Dendritic cell treated with granulocyte-macrophage colony-stimulating factor and Interleukin-4, amounts not matched to agents 40 ng/mL and 50 ng/mL, for 4 days (primary cell): ENCODE data around the gene SH3PXD2A.
"Not testable (repeated sequence)": the region's sequence is repeated elsewhere in the genome, so short reads cannot be mapped to it uniquely, and the experiment has no call there.

Experiments used
- H3K27ac Mint-ChIP-seq: one replicate; pipeline ENCODE4 v1.8.0; 2022; ENCODE audit warnings: mild to moderate bottlenecking, mixed read lengths
- H3K27me3 Mint-ChIP-seq: one replicate; pipeline ENCODE4 v1.8.0; 2022; ENCODE audit warnings: mild to moderate bottlenecking, mixed read lengths
- H3K36me3 Mint-ChIP-seq: one replicate; pipeline ENCODE4 v1.8.0; 2022; ENCODE audit warnings: low read depth, mixed read lengths
- H3K4me1 Mint-ChIP-seq: one replicate; pipeline ENCODE4 v1.8.0; 2022; ENCODE audit warnings: low read depth, mixed read lengths
- H3K4me3 Mint-ChIP-seq: one replicate; pipeline ENCODE4 v1.8.0; 2022; ENCODE audit warnings: mild to moderate bottlenecking, moderate library complexity, mixed read lengths
- H3K9me3 Mint-ChIP-seq: one replicate; pipeline ENCODE4 v1.8.0; 2022; ENCODE audit warnings: mixed read lengths
- intact Hi-C: fragments of 100-400 bp; cut with micrococcal nuclease; formaldehyde crosslinking; loops from one replicate; pipeline ENCODE4 v1.15.0; 2022

The SH3PXD2A gene

GRCh38 chr10:103784723-103785418 is 70.5 kb downstream of the SH3PXD2A start:
- intact Hi-C loops: no loop called here
- peaks cover 23% of the 10 kb centered on the region for H3K27me3 Mint-ChIP-seq
- H3K4me3 Mint-ChIP-seq: no peak overlapping the region
- H3K9me3 Mint-ChIP-seq: no peaks in the 10 kb centered on the region
- peaks cover 10% of the 10 kb centered on the region for H3K4me1 Mint-ChIP-seq
- H3K27ac Mint-ChIP-seq: no peak overlapping the region
- H3K36me3 Mint-ChIP-seq: no peaks in the 10 kb centered on the region

- no peak overlapping the region for H3K27ac Mint-ChIP-seq
- H3K27me3 Mint-ChIP-seq: peaks cover 30% of the 10 kb centered on the region
- intact Hi-C loops: no loop called here
- H3K4me3 Mint-ChIP-seq: no peak overlapping the region
- H3K9me3 Mint-ChIP-seq: no peaks in the 10 kb centered on the region
- no peaks in the 10 kb centered on the region for H3K36me3 Mint-ChIP-seq
- peaks cover 13% of the 10 kb centered on the region for H3K4me1 Mint-ChIP-seq
Observed at GRCh38 chr10:103784089-103784488, 71.3 kb downstream of the SH3PXD2A start.

DNA sequence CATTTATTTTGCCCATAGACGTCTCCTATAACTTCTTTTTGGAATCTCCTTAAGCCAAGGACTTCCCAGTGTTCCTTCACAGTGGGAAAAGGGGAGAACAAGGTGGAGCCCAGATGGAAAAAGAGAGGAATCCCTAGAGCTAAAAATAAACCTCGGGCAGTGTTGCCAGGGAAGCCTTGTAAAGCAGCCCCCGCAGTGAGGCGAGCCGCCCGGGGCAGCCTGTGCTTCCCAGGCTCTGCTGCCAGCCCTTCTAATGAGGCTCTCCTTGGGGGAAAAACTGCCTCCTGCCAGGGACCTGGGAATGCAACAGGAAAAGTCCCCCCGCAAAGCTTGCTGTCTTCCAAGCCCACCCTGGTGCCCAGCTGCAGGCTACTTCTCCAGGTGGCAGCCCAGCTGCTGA is 71.7 kb downstream of the SH3PXD2A start:
- Mint-ChIP-seq H3K4me3 (no peak overlapping the region), H3K9me3 (no peaks in the 10 kb centered on the region), H3K27ac (no peak overlapping the region), H3K27me3 (peaks cover 34% of the 10 kb centered on the region), H3K36me3 (no peaks in the 10 kb centered on the region), H3K4me1 (peaks cover 13% of the 10 kb centered on the region)
- intact Hi-C loops: no loop called here

DNA sequence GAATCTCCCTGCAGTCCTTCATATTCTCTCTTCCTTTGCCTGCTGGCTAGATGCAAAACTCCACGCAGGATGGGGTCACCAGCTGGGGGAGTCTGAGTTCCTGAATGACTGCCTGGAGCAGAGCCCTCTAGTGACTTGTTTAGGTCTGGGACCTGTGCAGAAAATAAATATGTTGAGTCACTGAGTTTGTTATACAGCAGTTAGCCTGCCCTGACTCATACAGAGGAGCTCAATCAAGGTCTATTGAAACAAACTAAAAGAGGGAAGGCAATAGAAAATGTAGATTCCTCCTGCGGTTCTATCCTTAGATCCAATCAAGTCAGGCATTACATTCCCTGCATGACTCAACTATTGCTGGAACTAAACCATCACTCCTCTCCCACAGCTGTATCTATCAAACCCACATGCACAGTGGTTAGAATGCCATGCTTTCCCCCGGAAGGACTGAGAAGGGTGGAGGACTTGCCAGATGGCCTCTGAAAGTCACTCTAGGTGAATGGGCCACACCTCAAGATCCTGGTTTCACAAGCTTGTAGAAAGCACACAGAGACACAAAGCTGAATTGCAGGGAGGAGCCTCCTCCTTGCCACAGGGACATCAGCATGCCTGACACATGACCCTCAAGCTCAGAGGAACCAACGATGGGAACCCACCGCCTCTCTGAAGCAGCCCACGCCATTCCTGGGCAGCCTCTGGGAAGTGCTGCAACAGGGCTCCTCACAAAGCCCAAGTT is 73.9 kb downstream of the SH3PXD2A start:
- H3K36me3 Mint-ChIP-seq: no peaks in the 10 kb centered on the region
- no peak overlapping the region for H3K27ac Mint-ChIP-seq
- no peaks in the 10 kb centered on the region for H3K9me3 Mint-ChIP-seq
- peaks cover 43% of the 10 kb centered on the region for H3K27me3 Mint-ChIP-seq
- intact Hi-C loops: no loop called here
- no peak overlapping the region for H3K4me3 Mint-ChIP-seq
- peaks cover 13% of the 10 kb centered on the region for H3K4me1 Mint-ChIP-seq

- Mint-ChIP-seq H3K4me1 (peaks cover 13% of the 10 kb centered on the region), H3K4me3 (no peak overlapping the region), H3K36me3 (no peaks in the 10 kb centered on the region), H3K27ac (no peak overlapping the region), H3K27me3 (peaks cover 40% of the 10 kb centered on the region), H3K9me3 (no peaks in the 10 kb centered on the region)
- intact Hi-C loops: no loop called here
Observed at GRCh38 chr10:103780242-103781149, 74.9 kb downstream of the SH3PXD2A start.

- H3K9me3 Mint-ChIP-seq: no peaks in the 10 kb centered on the region
- no peaks in the 10 kb centered on the region for H3K36me3 Mint-ChIP-seq
- H3K27me3 Mint-ChIP-seq: peaks cover 38% of the 10 kb centered on the region
- H3K4me1 Mint-ChIP-seq: peaks cover 8% of the 10 kb centered on the region
- H3K27ac Mint-ChIP-seq: no peak overlapping the region
- intact Hi-C loops: no loop called here
- no peak overlapping the region for H3K4me3 Mint-ChIP-seq
Observed at GRCh38 chr10:103778358-103779139, 76.8 kb downstream of the SH3PXD2A start.

GRCh38 chr10:103776878-103777591 is 78.3 kb downstream of the SH3PXD2A start:
- no peaks in the 10 kb centered on the region for H3K36me3 Mint-ChIP-seq
- no peaks in the 10 kb centered on the region for H3K9me3 Mint-ChIP-seq
- intact Hi-C loops: no loop called here
- no peak overlapping the region for H3K27ac Mint-ChIP-seq
- H3K4me1 Mint-ChIP-seq: peaks cover 17% of the 10 kb centered on the region
- H3K4me3 Mint-ChIP-seq: no peak overlapping the region
- peaks cover 43% of the 10 kb centered on the region for H3K27me3 Mint-ChIP-seq

GRCh38 chr10:103775776-103776175 is 79.6 kb downstream of the SH3PXD2A start:
- Mint-ChIP-seq H3K27me3 (peaks cover 47% of the 10 kb centered on the region), H3K36me3 (no peaks in the 10 kb centered on the region), H3K27ac (no peak overlapping the region), H3K4me3 (no peak overlapping the region), H3K4me1 (peaks cover 22% of the 10 kb centered on the region), H3K9me3 (no peaks in the 10 kb centered on the region)
- intact Hi-C loops: no loop called here

DNA sequence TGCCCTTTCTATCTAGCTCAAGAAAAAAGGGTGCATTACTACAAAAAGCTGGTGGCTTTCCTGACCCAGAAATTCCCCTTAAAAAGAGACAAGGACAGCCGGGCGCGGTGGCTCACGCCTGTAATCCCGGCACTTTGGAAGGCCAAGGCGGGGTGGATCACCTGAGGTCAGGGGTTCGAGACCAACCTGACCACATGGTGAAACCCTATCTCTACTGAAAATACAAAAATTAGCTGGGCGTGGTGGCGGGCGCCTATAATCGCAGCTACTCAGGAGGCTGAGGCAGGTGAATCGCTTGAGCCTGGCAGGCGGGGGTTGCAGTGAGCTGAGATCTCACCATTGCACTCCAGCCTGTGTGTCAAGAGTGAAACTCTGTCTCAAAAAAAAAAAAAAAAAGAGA is 82.5 kb downstream of the SH3PXD2A start:
- H3K9me3 Mint-ChIP-seq, H3K36me3 Mint-ChIP-seq, intact Hi-C loops: not testable (repeated sequence)
- Mint-ChIP-seq H3K27ac (peak overlapping the region; percentile 67), H3K4me3 (peak overlapping the region; percentile 85), H3K4me1 (peaks cover 32% of the 10 kb centered on the region), H3K27me3 (peaks cover 26% of the 10 kb centered on the region)

GRCh38 chr10:103772096-103772845 is 83.1 kb downstream of the SH3PXD2A start:
- Mint-ChIP-seq H3K4me3 (peak overlapping the region; percentile 85), H3K9me3 (no peaks in the 10 kb centered on the region), H3K27me3 (peaks cover 26% of the 10 kb centered on the region), H3K4me1 (peaks cover 33% of the 10 kb centered on the region), H3K36me3 (no peaks in the 10 kb centered on the region), H3K27ac (peak overlapping the region; percentile 67)
- intact Hi-C loops: no loop called here

- peaks cover 22% of the 10 kb centered on the region for H3K27me3 Mint-ChIP-seq
- H3K36me3 Mint-ChIP-seq: no peaks in the 10 kb centered on the region
- no peak overlapping the region for H3K4me3 Mint-ChIP-seq
- H3K27ac Mint-ChIP-seq: no peak overlapping the region
- intact Hi-C loops: no loop called here
- no peaks in the 10 kb centered on the region for H3K9me3 Mint-ChIP-seq
- H3K4me1 Mint-ChIP-seq: peaks cover 42% of the 10 kb centered on the region
Observed at GRCh38 chr10:103770139-103770538, 85.2 kb downstream of the SH3PXD2A start.

- no peak overlapping the region for H3K4me3 Mint-ChIP-seq
- no peaks in the 10 kb centered on the region for H3K9me3 Mint-ChIP-seq
- H3K36me3 Mint-ChIP-seq: no peaks in the 10 kb centered on the region
- H3K27me3 Mint-ChIP-seq: peaks cover 22% of the 10 kb centered on the region
- intact Hi-C loops: no loop called here
- H3K27ac Mint-ChIP-seq: no peak overlapping the region
- H3K4me1 Mint-ChIP-seq: peaks cover 45% of the 10 kb centered on the region
Observed at GRCh38 chr10:103769176-103769575, 86.2 kb downstream of the SH3PXD2A start.
